HepG2 (cell line): ENCODE results near the gene NRSN2.

Experiments used
- BRF2 ChIP-seq: sonication (generic); formaldehyde crosslinking; IDR thresholded peaks from 2 replicates; pipeline ENCODE4 v1.8.1; 2022; ENCODE audit warnings: mild to moderate bottlenecking, missing genetic modification reagents
- CEBPZ ChIP-seq: IDR thresholded peaks from 2 replicates; pipeline ENCODE4 v1.6.1; 2012; ENCODE audit warnings: low read length, improper control_type of control experiment
- CENPBD1 ChIP-seq: sonication (generic); formaldehyde crosslinking; IDR thresholded peaks from 2 replicates; pipeline ENCODE4 v1.8.0; 2022; ENCODE audit warnings: missing genetic modification reagents, low read depth, mild to moderate bottlenecking, borderline replicate concordance
- CREM ChIP-seq, 2 experiments: sonication (generic) in 1 of 2; formaldehyde crosslinking in 1 of 2; IDR thresholded peaks; 2 replicates each; pipeline versions ENCODE4 v1.4.0 to v1.6.1; 2016 to 2020; ENCODE audit warnings: antibody characterized with exemption in 1 of 2, mild to moderate bottlenecking in 1 of 2, missing genetic modification reagents in 1 of 2
- CSRNP2 ChIP-seq: sonication (generic); formaldehyde crosslinking; conservative IDR thresholded peaks from 2 replicates; pipeline ENCODE4 v1.8.0; 2022; ENCODE audit warnings: low read depth, missing genetic modification reagents
- CTCF ChIP-seq: sonication (generic); formaldehyde crosslinking; IDR thresholded peaks from 2 replicates; pipeline ENCODE4 v1.5.0; 2020; ENCODE audit warnings: mild to moderate bottlenecking, missing genetic modification reagents, moderate library complexity
- KDM5B ChIP-seq: sonication (generic); formaldehyde crosslinking; IDR thresholded peaks from 2 replicates; pipeline ENCODE4 v1.4.0; 2020; ENCODE audit warnings: missing genetic modification reagents, mild to moderate bottlenecking, borderline replicate concordance
- SOX6 ChIP-seq, 2 experiments: fragments of 450-650 bp in 1 of 2; sonication (generic) in 1 of 2; formaldehyde crosslinking in 1 of 2; IDR thresholded peaks; 2 replicates each; pipeline versions ENCODE4 v1.4.0 to v1.6.1; 2017 to 2020; ENCODE audit warnings: antibody characterized with exemption in 1 of 2, mild to moderate bottlenecking in 1 of 2, missing genetic modification reagents in 1 of 2
- TARDBP ChIP-seq: sonication (generic); formaldehyde crosslinking; IDR thresholded peaks from 2 replicates; pipeline ENCODE4 v1.8.0; 2022; ENCODE audit warnings: mild to moderate bottlenecking, missing genetic modification reagents
- ZBTB1 ChIP-seq: sonication (generic); formaldehyde crosslinking; IDR thresholded peaks from 2 replicates; pipeline ENCODE4 v1.4.0; 2020; ENCODE audit warnings: missing genetic modification reagents, borderline replicate concordance
- ZNF121 ChIP-seq: sonication (generic); formaldehyde crosslinking; IDR thresholded peaks from 2 replicates; pipeline ENCODE4 v1.5.0; 2020; ENCODE audit warnings: mild to moderate bottlenecking, missing genetic modification reagents
- ZNF432 ChIP-seq: sonication (generic); formaldehyde crosslinking; IDR thresholded peaks from 2 replicates; pipeline ENCODE4 v1.5.0; 2020; ENCODE audit warnings: missing genetic modification reagents, mild to moderate bottlenecking, borderline replicate concordance

- TF ChIP-seq ZBTB1 (CRISPR knock-in tag) (no peak), BRF2 (CRISPR knock-in tag) (no peak), CEBPZ (no peak), CSRNP2 (CRISPR knock-in tag) (no peak), SOX6 (IDR thresholded peaks at IDR 0.05) (no peak), SOX6 (CRISPR knock-in tag; IDR thresholded peaks at IDR 0.05) (no peak), ZNF432 (no peak), TARDBP (no peak), KDM5B (CRISPR knock-in tag) (no peak), CTCF (CRISPR knock-in tag) (no peak), ZNF121 (CRISPR knock-in tag) (no peak), CENPBD1 (CRISPR knock-in tag) (no peak), CREM (IDR thresholded peaks at IDR 0.05) (no peak), CREM (CRISPR knock-in tag; IDR thresholded peaks at IDR 0.05) (no peak)
These were observed 46.4 kb upstream of the NRSN2 start for GRCh38 chr20:300345-300990.
